ENCODE data around the gene ROR1. TPM values are rescaled to one million over a fixed set of nuclear protein-coding genes. Genes with fewer than 3 reads are reported as not detected.

The ROR1 gene
- total and polyA plus RNA-seq, 3 donors from 2014 or later = 3.3 to 5.1 (median 4.6) TPM

GRCh38 chr1:63748046-63748580 lies 25.7 kb upstream of the ROR1 start:
- WGBS, 2 donors = 85 to 86% methylated on average over 4 of the region's 4 CpGs
- intact Hi-C loops (cut with DNase I; ENCODE audit: low total_unique reads) = no loop called here
- no peaks in the 10 kb centered on the region for H3K27me3 ChIP-seq
- TF ChIP-seq CTCF (IDR thresholded peaks at IDR 0.05) = no peak
- no peak for DNase-seq
- no peak overlapping the region for H3K4me3 ChIP-seq
- no peaks in the 10 kb centered on the region for H3K36me3 ChIP-seq (ENCODE audit: low read depth, missing control alignments)
- H3K27ac ChIP-seq = no peak overlapping the region
- H3K4me1 ChIP-seq = no peaks in the 10 kb centered on the region
- no peaks in the 10 kb centered on the region for H3K9me3 ChIP-seq

- Histone ChIP-seq H3K4me1 (no peaks in the 10 kb centered on the region), H3K9me3 (no peaks in the 10 kb centered on the region), H3K4me3 (no peak overlapping the region), H3K27me3 (no peaks in the 10 kb centered on the region), H3K27ac (no peak overlapping the region), H3K36me3 (ENCODE audit: low read depth, missing control alignments) (no peaks in the 10 kb centered on the region)
- no peak for TF ChIP-seq CTCF (IDR thresholded peaks at IDR 0.05)
- TF ChIP-seq POLR2A (IDR thresholded peaks at IDR 0.05) = no peak
- no peak for DNase-seq
- intact Hi-C loops (cut with DNase I; ENCODE audit: low total_unique reads) = no loop called here
- 92 to 95% methylated on average over 5 of the region's 5 CpGs for WGBS, 2 donors
These were observed 25.2 kb upstream of the ROR1 start for GRCh38 chr1:63748641-63749040.

- H3K4me3 ChIP-seq = no peak overlapping the region
- no peak for DNase-seq
- intact Hi-C loops (cut with DNase I; ENCODE audit: low total_unique reads) = no loop called here
- H3K27me3 ChIP-seq = no peaks in the 10 kb centered on the region
- 74% methylated on average over 3 of the region's 3 CpGs for WGBS, 2 donors
- H3K27ac ChIP-seq = no peak overlapping the region
- H3K4me1 ChIP-seq = no peaks in the 10 kb centered on the region
- H3K9me3 ChIP-seq = no peaks in the 10 kb centered on the region
- no peaks in the 10 kb centered on the region for H3K36me3 ChIP-seq (ENCODE audit: low read depth, missing control alignments)
- no peak for TF ChIP-seq CTCF (IDR thresholded peaks at IDR 0.05)
- TF ChIP-seq POLR2A (IDR thresholded peaks at IDR 0.05) = no peak
These were observed 23.1 kb upstream of the ROR1 start for GRCh38 chr1:63750721-63751120.

GRCh38 chr1:63752176-63752575 lies 21.6 kb upstream of the ROR1 start:
- no peak overlapping the region for H3K27ac ChIP-seq
- no peak for DNase-seq
- TF ChIP-seq CTCF (IDR thresholded peaks at IDR 0.05) (no peak), POLR2A (IDR thresholded peaks at IDR 0.05) (no peak)

GRCh38 chr1:63753591-63753990 lies 20.2 kb upstream of the ROR1 start:
- Histone ChIP-seq H3K27ac (no peak overlapping the region), H3K9me3 (no peaks in the 10 kb centered on the region), H3K36me3 (ENCODE audit: low read depth, missing control alignments) (no peaks in the 10 kb centered on the region), H3K4me1 (no peaks in the 10 kb centered on the region), H3K27me3 (no peaks in the 10 kb centered on the region), H3K4me3 (no peak overlapping the region)
- WGBS, 2 donors = 70 to 72% methylated on average over 6 of the region's 6 CpGs
- intact Hi-C loops (cut with DNase I; ENCODE audit: low total_unique reads) = no loop called here
- TF ChIP-seq POLR2A (IDR thresholded peaks at IDR 0.05) (no peak), CTCF (IDR thresholded peaks at IDR 0.05) (no peak)
- no peak for DNase-seq

More at GRCh38 chr1:63752176-63752575, 21.6 kb upstream of the ROR1 start:
- Histone ChIP-seq H3K9me3 (no peaks in the 10 kb centered on the region), H3K27me3 (no peaks in the 10 kb centered on the region), H3K36me3 (ENCODE audit: low read depth, missing control alignments) (no peaks in the 10 kb centered on the region), H3K4me1 (no peaks in the 10 kb centered on the region), H3K4me3 (no peak overlapping the region)
- intact Hi-C loops (cut with DNase I; ENCODE audit: low total_unique reads) = no loop called here
- WGBS, 2 donors = 31 to 78% methylated on average over 1 of the region's 1 CpG

All from testis (tissue), 3 donors.